ENCODE results near the gene ARL15.
"Not testable (repeated sequence)": the region's sequence is repeated elsewhere in the genome, so short reads cannot be mapped to it uniquely, and the experiment has no call there.

DNA sequence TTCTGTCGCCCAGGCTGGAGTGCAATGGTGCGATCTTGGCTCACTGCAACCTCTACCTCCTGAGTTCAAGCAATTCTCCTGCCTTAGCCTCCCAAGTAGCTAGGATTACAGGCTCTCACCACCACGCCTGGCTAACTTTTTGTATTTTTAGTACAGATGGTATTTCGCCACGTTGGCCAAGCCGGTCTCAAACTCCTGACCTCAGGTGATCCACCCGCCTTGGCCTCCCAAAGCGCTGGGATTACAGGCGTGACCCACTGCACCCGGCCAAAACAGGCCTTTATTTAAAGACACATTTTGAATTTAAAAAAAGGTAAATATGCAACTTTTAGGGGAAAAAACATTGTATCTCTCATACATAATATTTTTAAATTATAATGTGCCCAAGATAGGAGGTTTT, 266.1 kb downstream of the ARL15 start:
- TF ChIP-seq, protein P1, sequence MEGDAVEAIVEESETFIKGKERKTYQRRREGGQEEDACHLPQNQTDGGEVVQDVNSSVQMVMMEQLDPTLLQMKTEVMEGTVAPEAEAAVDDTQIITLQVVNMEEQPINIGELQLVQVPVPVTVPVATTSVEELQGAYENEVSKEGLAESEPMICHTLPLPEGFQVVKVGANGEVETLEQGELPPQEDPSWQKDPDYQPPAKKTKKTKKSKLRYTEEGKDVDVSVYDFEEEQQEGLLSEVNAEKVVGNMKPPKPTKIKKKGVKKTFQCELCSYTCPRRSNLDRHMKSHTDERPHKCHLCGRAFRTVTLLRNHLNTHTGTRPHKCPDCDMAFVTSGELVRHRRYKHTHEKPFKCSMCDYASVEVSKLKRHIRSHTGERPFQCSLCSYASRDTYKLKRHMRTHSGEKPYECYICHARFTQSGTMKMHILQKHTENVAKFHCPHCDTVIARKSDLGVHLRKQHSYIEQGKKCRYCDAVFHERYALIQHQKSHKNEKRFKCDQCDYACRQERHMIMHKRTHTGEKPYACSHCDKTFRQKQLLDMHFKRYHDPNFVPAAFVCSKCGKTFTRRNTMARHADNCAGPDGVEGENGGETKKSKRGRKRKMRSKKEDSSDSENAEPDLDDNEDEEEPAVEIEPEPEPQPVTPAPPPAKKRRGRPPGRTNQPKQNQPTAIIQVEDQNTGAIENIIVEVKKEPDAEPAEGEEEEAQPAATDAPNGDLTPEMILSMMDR (IDR thresholded peaks at IDR 0.05): not testable (repeated sequence)
- TF ChIP-seq EP300, POLR2AphosphoS5 (IDR thresholded peaks at IDR 0.05): not testable (repeated sequence)

Data from sigmoid colon (tissue), 4 donors.